Colon (tissue), 2 donors: ENCODE data around the gene RIMS4.
"Not testable (repeated sequence)": the region's sequence is repeated elsewhere in the genome, so short reads cannot be mapped to it uniquely, and the experiment has no call there.

Experiments used
- FAIRE-seq: peaks from 2 replicates; lab custom pipeline; 2012; peaks lifted over from hg19 to GRCh38; lab: Jason Lieb, UNC
- donor health status: control.
- donor health status: control.

Gene RIMS4

GRCh38 chr20:44795836-44796235 is 14.5 kb downstream of the RIMS4 start:
- no peak for FAIRE-seq

GRCh38 chr20:44792796-44793195 is 17.6 kb downstream of the RIMS4 start:
- FAIRE-seq = no peak

- FAIRE-seq = no peak
Observed at GRCh38 chr20:44790638-44791393, 19.5 kb downstream of the RIMS4 start.

GRCh38 chr20:44788706-44789456 is 21.5 kb downstream of the RIMS4 start:
- no peak for FAIRE-seq

- no peak for FAIRE-seq
Observed at GRCh38 chr20:44787299-44787698, 23.0 kb downstream of the RIMS4 start.

- FAIRE-seq = no peak
Observed at GRCh38 chr20:44785768-44786167, 24.6 kb downstream of the RIMS4 start.

GRCh38 chr20:44784688-44785087 is 25.7 kb downstream of the RIMS4 start:
- FAIRE-seq = no peak

GRCh38 chr20:44781791-44782190 is 28.6 kb downstream of the RIMS4 start:
- FAIRE-seq = no peak

- no peak for FAIRE-seq
Observed at GRCh38 chr20:44781118-44781517, 29.2 kb downstream of the RIMS4 start.

GRCh38 chr20:44780226-44780625 is 30.1 kb downstream of the RIMS4 start:
- FAIRE-seq = no peak

- no peak for FAIRE-seq
Observed at GRCh38 chr20:44776980-44777379, 33.4 kb downstream of the RIMS4 start.

- FAIRE-seq = no peak
Observed at GRCh38 chr20:44773070-44773829, 37.1 kb downstream of the RIMS4 start.

GRCh38 chr20:44772636-44773035 is 37.7 kb downstream of the RIMS4 start:
- FAIRE-seq = no peak

GRCh38 chr20:44771172-44771535 is 39.2 kb downstream of the RIMS4 start:
- no peak for FAIRE-seq

- no peak for FAIRE-seq
Observed at GRCh38 chr20:44770484-44771171, 39.7 kb downstream of the RIMS4 start.

- FAIRE-seq = no peak
Observed at GRCh38 chr20:44769481-44769863, 40.9 kb downstream of the RIMS4 start.

- FAIRE-seq = no peak
Observed at GRCh38 chr20:44768854-44769480, 41.4 kb downstream of the RIMS4 start.

GRCh38 chr20:44768256-44768655 is 42.1 kb downstream of the RIMS4 start:
- no peak for FAIRE-seq

GRCh38 chr20:44765701-44766347 is 44.5 kb downstream of the RIMS4 start:
- no peak for FAIRE-seq

- FAIRE-seq = no peak
Observed at GRCh38 chr20:44765091-44765490, 45.3 kb downstream of the RIMS4 start.

GRCh38 chr20:44763798-44764197 is 46.5 kb downstream of the RIMS4 start:
- FAIRE-seq = not testable (repeated sequence)
